ENCODE measurements around the gene DYNLT5.
"Not testable (repeated sequence)": the region's sequence is repeated elsewhere in the genome, so short reads cannot be mapped to it uniquely, and the experiment has no call there.

Gene DYNLT5

DNA sequence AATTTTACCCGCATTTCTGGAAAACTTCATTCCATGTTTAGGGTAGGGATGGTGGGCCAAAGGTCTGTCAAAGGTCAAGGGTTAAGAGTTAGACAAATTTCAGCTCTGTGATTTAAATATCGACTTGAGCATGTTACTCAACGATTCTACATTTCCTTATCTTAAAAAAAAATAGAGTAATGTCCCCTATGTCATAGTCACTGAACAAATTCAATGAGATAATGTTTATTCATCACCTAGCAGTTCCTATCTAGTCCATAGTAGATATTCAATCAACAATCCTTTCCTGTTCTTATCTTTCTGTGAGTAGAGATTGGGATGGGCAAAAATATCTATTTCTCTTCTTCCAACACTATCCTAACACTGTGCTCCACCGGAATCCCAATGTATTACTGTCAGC lies 1.1 kb upstream of the DYNLT5 start:
- FAIRE-seq = no peak

DNA sequence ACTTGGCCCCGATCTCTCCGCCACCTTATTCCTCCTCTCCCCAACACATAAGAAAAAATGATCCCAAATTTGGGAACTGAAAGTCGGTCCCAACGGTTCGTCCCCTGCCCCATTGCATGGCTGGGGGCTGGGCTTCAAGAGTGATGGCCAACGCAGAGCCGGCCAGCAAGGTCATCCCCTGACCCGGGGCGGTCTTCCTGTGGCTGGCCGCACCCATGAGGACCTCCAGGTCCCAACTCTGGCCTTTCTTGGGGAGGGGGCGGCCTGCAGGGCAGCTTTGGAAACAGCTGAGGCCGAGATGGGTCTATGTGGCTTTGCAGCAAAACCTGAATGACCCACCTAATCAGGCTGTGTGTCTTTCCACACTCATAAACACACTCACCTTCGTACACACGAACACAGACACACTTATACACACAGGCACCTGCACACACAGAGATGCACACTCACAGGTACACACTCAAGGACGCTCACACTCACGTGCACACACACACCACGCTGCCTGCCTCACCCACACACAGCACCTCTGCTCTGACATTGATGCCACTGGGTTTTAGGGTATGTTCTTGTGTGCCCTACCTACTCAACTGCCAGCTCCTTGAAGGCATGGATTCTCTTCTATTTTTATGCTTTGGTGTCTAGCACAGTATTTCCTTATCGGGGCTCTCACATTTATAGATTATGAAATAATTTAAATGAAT lies 562 bp downstream of the DYNLT5 start:
- FAIRE-seq = no peak

DNA sequence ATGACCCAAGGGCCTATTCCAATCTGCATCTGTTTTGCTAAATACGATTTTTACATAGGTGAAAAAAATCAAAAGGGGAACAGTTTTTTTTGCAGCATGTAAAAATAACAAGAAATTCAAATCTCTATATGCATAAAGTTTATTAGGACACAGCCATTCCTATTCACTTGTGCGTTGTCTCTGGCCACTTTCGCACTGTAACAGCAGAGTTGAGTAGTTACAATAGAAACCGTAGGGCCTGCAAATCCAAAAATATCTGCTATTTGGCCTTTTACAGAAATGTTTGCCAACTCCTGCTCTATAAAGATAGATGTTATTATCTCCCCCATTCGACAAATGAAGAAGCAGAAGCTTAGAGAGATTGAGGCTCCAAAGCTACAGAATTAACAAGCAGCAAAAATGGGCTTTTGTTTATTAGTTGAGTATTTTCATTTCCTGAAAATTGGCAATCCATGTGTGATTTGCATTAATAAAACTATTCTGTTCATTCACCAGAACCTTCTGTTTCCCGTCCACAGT lies 5.5 kb downstream of the DYNLT5 start:
- FAIRE-seq = no peak

DNA sequence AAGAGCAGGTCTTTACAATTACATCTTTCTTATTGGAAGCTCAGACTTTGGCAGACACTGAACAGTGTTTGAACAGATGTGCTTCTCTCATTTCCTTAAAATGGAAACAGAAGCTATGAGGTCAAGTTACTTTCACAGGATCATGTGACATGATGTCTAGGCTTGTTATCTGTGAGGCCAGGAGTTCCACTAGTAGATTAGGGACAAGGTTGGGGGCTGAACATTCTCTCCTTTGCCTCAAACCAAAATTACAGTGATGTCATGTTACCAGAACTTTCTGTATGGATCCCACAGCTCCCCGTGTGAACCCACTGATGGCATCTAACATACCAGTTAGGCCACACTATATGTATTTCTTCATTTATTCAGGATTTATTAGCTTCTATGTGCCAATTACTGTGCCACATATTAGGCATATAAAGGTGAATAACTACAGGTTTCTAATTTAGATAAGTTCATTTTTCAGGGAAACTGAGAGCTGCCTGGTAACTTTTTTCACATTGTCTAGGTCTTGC lies 6.0 kb downstream of the DYNLT5 start:
- no peak for FAIRE-seq

DNA sequence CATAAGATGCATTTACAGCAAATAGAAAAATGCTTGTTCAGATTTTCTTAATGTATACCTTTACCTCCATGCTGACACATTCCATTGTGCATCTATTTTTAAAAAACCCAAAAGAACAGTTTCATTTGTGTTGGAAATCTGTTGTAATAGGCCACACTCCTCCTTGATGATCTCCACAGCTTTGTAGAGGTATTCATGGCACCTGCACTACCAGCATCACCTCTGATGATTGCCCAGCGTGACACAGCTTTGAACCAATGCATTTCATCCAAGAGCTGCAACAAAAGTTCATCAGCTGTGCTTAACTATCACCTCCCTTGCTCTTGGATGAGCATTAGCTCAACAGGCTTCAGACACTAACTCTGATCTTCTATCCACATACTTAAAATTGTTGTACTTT lies 8.2 kb downstream of the DYNLT5 start:
- FAIRE-seq = no peak

DNA sequence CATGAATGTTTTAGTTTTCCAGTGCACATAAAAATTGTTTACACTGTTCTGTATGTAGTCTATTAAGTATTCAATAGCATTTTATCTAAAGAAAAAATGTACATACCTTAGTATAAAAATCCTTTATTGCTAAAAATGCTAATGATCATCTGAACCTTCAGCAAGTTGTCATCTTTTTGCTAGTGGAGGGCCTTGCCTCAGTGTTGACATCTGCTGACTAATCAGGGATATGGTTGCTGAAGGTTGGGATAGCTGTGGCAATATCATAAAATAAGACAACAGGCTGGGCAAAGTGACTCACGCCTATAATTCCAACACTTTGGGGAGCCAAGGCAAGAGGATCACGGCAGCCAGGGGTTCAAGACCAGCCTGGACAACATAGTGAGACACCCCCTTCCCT lies 9.0 kb downstream of the DYNLT5 start:
- no peak for FAIRE-seq

DNA sequence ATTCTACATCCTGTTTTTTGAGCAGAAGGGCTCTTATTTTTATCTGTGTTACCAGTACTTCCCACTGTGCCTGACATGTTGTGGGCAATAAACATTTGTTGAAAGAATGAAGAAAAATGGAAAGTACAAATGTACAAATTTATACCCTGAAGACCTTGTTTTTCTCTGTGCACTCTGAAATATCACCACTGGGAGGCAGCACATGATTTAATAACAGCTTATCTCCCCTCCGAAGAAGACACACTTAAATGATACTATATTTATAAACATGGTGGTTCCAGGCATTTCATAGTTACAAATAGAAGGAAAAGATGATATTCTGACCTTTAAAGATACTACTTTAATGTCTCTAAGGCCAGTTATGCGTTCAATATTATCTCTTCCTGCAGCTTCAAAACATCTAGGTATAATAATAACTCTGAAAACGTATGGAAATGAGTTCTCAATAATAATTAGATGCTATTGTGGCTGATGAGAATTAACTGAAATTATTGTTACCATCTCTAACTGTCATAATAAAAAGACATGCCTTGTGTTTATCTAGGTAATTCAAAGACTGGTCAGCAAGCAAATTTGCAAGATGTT lies 12.8 kb downstream of the DYNLT5 start:
- FAIRE-seq = peak; percentile 77

DNA sequence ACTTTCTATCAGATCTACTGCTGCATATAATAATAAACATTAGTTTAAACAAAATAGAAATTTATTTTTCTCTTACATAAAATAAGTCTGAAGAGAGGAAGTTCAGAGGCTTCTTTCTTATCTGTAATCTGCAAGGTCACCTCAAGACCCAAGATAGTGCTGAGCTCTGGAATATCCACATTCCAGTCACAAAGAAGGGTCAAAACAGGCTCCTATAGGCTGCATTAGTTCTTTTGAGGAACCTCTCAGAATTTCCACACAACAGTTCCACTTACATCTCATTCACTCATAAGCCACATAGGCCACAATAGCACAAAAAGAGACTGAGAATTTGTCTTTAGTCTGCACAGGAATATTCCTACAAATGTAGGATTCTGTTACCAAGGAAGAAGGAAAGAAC lies 15.4 kb downstream of the DYNLT5 start:
- no peak for FAIRE-seq

DNA sequence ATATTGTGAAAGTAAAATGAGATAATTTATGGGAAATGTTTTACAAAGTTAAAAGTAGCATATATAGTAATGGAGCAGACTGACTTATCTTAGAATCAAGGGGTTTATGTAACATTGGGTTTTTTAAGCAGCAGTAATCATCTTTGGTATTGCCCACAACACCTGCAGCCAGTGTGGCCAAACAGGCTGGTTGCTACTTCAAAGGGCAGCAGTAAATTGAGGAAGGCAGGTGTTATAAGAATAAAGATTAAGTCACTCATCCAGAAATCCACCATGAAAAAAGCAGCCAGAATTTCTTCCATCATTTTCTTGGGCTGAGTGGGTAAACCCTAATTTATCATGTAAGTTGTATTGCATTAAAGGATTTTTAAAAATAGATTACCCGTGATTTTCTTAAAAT lies 16.7 kb downstream of the DYNLT5 start:
- no peak for FAIRE-seq

DNA sequence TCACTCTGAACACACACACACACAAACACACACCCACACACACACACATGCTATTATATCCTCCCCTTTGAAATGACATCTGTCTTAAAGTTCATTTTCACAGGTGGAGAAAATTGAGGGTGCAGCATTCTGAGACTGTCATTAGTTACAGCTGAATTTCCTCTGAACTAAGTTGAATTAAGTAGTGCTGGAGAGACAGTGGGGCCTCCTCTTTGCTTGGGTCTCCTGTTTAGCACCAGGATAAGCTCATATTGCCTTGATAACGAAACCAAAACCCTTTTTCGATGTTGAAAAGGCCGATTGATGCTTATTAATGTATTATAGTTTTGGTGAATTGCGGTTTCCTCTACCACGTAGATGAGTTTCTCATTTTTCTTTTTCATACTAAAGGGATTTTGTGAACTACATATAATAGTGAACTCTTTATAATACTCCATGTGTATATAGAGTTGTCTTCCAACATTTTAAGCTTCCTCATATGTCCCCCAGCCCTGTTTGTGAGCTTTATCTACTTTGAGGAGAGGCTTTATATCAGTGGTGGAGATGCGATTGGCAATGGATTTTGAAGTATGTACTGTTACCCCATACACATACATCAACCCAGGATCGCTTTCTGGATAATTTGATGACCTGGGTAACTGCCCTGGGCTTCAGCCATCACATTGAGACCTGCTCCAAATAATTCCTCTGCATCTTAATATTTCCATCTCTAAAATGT lies 17.4 kb downstream of the DYNLT5 start:
- FAIRE-seq = no peak

DNA sequence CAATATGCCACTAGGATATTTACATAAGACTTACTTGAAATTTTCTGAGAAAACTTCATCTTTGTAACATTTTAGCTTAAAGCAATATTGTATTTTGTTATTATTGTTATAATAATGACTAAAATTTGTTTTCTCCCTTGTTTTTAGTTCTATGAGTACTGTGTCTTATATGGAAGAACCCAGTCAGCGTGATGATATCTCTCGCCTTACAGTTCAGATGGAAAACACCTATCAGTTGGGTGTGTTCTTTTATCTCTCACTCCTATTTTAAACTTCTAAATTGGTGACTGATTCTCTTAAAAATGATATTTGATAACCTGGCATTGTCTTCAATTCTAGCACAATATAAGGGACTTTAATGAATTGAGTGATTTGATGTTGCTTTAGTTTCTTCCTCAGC lies 18.0 kb downstream of the DYNLT5 start:
- FAIRE-seq = no peak

DNA sequence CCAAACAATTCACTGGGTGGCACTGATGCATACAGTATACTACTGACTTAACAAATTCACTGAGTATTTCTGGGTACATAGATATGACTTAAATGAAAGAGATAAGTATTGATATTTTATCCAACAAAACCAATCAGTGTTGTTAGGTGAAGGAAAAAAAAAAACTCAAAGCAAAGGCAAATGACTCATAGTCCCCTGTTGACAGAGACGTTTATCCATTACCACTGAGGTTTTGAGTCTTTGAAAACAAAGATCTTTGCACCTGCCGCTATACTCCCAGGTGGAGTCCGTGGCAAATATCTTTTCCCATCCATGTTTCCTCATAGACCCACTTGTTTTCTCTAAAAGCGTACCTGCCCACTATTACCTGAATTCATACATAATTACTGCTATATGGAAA lies 18.4 kb downstream of the DYNLT5 start:
- no peak for FAIRE-seq

DNA sequence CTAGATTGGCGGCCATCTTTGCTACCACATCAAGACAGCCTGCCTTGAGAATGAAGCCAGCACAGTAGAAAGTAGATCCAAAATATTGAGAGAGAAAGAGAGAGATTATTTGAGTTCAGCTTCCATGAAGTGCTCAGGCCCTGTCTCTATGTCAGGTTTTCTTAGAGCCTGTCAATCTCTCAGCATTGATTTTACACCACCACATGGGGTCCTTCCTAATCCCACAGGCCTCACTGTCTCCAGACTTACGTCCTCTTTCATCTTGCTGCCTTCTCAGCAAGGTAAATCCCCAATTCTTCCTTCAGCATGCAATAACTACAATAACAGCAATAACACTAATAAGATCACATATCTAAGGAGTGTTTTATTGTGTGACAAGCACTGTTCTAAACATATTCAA lies 21.0 kb downstream of the DYNLT5 start:
- no peak for FAIRE-seq

DNA sequence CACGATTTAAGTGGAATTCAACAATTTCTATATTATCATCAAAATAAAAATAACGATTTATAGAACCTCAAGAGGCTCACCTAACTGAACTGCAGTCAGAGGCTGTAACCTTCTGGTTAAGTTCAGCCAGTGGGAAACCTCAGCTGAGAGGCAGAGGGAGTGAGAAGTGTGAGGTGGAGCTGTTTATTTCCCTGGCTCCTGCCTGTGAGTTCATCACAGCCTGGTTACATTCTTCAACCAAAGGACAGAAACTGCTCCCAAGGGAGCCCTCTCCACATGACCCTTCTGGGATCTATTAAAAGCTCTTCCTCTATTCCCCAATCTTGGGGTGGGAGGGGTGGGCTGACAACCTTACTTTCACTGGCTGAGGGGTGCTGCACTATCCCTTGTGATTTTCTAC lies 22.2 kb downstream of the DYNLT5 start:
- no peak for FAIRE-seq

DNA sequence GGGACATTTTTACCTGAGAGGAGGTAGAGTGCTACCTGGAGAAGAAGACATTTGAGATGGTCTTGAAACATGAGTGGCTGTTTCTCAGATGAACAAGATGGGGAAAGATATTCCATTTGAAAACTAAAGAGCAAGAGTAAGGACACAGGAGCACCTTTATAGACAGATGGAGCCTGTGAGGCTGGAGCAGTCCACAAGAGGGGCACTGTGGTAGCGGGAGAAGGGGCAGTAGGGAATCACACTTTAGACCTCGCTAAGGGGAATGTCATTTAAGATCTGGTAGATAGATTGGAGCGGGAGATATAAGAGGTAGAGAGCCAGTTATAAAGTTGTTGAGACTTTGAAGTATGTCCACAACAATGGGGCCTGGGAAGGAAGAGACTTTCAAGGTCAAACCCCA lies 23.4 kb downstream of the DYNLT5 start:
- no peak for FAIRE-seq

DNA sequence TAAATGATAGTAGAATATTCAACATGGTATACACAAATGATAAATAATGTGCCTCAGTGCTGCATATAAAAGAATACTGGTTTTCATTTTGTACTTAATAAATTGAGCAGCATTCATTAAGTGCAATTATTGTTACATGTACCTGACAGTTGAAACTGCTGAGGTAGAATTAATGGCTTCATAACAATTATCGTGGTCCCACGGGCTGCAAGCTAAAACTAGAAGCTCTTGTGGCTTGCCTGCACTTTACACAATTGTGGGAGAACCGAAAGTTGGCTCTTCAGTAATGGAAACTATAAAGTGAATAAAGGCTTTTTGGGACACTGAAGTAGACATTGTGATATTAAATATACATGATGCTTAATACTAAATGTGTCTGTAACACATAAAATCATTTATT lies 25.6 kb downstream of the DYNLT5 start:
- no peak for FAIRE-seq

DNA sequence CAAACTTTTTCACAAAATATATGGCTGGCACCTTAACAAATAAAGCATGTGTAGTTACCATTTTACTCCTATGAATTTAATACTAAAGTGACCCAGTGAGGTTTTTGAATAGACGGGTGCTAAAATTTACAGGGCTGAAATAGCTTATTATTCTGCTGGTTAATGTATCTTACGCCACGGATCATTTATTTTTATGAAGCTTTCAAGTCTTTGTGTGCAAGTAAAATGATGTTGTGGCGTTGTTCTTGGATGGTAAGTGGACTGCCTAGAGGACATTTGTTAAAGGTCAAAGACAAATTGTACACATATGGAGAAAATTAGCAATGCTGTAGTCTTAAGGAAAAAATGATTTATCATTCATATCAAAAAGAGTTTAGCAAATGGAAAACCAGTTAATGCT lies 26.0 kb downstream of the DYNLT5 start:
- no peak for FAIRE-seq

DNA sequence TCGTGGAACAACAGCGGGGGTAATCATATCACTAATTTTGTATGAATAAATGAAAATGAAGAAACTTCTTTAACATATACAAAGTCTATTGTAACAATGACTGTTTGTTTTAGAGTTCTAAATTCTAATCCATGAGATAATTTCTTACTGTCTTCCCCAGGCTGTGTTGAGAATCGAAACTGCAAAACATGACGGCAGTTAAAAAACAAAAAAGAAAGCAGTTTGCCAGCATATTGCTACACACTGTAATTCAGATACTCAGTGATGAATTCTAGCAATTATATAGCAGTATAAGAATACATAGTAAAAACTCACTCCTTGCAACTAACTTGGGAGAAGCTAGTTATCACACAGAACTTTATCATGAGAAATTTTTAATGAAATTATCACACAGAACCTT lies 26.7 kb downstream of the DYNLT5 start:
- no peak for FAIRE-seq

DNA sequence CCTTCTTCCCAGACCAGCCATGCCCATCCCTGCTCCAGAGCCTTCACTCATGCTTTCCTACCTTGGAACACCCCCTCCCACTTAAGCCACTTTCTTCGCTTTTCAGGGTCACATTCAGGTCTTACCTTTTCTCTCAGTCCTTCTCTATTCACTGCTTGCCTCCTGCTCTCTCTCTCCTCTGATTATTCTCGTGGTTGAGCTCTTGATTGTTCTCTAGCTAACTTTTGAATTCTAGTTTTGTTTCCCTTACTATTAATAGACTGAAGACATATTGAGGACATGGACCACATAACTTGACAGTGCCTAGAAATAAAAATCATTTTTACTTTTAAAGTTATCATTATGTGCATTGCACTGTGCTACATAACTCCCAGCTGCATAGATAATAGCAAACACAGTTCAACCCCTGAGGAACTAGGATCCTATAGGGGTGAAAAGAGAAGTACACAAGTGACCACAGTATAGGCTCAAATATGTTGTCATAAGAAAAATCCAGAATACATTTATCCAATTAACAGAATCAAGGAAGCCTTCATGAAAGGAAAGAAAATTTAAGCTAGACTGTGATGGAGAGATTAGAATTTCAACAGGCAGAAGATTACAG lies 27.3 kb downstream of the DYNLT5 start:
- no peak for FAIRE-seq

DNA sequence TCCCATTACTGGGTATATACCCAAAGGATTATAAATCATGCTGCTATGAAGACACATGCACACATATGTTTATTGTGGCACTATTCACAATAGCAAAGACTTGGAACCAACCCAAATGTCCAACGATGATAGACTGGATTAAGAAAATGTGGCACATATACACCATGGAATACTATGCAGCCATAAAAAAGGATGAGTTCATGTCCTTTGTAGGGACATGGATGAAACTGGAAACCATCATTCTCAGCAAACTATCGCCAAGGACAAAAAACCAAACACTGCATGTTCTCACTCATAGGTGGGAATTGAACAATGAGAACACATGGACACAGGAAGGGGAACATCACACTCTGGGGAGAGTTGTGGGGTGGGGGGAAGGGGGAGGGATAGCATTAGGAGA lies 33.5 kb downstream of the DYNLT5 start:
- FAIRE-seq = not testable (repeated sequence)

DNA sequence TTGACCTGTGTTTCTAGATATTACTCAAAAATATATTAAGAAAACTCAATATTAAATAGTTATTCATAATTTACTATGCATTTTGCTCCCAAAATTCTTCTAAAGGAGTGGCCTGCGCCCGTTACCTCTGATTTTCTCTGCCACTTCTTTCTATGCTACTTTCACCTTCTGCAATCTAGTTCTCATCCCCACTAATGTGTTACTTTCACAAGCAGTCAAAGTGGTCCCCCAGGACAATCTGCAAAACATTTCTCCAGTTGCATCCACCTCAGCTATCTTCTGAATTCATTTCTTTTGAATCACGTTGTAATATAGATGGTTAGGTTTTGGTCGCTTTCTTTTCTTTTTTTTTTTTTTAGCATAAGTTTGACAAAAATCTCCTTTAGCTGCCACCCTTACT lies 35.4 kb downstream of the DYNLT5 start:
- FAIRE-seq = no peak

DNA sequence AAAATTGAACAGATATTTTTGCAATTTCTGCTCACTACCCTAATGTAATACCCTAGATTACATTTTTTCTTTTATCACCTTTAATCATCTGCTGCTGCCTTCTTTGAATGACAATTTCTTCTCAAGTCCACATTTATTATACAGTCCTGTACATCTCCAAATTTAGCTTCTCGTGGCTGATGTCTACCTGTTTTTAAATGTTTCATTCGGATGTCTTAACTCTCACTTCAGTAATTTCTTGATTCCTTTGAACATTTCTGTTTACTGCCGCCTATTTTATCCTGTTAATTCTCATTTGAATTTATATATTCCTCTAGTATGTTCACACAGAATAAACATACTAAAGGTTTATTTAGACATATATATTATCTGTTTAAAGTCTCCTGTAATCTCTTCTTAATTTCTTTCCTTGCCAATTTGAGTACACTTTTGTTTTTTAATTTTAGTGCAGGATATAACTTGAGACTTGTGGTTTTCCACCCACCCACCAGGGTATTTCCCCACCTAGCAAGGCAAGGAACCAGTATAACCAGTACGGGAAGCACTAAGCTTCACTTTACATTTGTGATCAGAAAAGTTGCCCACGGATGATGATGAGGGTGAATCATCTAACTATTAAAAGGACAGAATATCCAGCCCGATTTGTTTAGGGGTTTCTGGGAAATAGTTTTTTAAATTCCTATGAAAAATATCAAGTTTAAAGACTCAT lies 36.1 kb downstream of the DYNLT5 start:
- FAIRE-seq = no peak
